Loucy (cell line): ENCODE data around the gene ATP6V1G1.

Source experiments
- H2AFZ ChIP-seq: fragments of 200-600 bp; sonication (generic); 2 replicates; pipeline ENCODE4 v1.6.0; 2016; ENCODE audit warnings: antibody characterized with exemption, mild to moderate bottlenecking, low read length, moderate library complexity
- H3F3A ChIP-seq: fragments of 200-600 bp; 2 replicates; pipeline ENCODE4 v1.6.0; 2016; ENCODE audit warnings: antibody characterized with exemption, low read depth, mild to moderate bottlenecking
- H3K27me3 ChIP-seq: fragments of 200-600 bp; sonication (generic); 2 replicates; pipeline ENCODE4 v1.6.1; 2014; ENCODE audit warnings: low read length, mild to moderate bottlenecking; ENCODE audit not compliant: insufficient read depth, poor library complexity, severe bottlenecking
- H3K36me3 ChIP-seq: fragments of 200-600 bp; sonication (generic); 2 replicates; pipeline ENCODE4 v1.6.1; 2016; ENCODE audit warnings: low read length; ENCODE audit not compliant: insufficient read depth
- H3K4me1 ChIP-seq: fragments of 200-600 bp; sonication (generic); 2 replicates; pipeline ENCODE4 v1.5.1; 2014; ENCODE audit warnings: low read length, mild to moderate bottlenecking; ENCODE audit not compliant: insufficient read depth, poor library complexity, severe bottlenecking
- H3K4me2 ChIP-seq: fragments of 200-600 bp; sonication (generic); 2 replicates; pipeline ENCODE4 v1.6.0; 2014; ENCODE audit warnings: antibody characterized with exemption, low read length, low read depth, mild to moderate bottlenecking; ENCODE audit not compliant: poor library complexity, severe bottlenecking
- H3K4me3 ChIP-seq: fragments of 200-600 bp; sonication (generic); 2 replicates; pipeline ENCODE4 v1.5.1; 2014; ENCODE audit warnings: low read length, mild to moderate bottlenecking, mixed read lengths; ENCODE audit not compliant: poor library complexity, severe bottlenecking
- H3K79me2 ChIP-seq: fragments of 200-600 bp; sonication (generic); 2 replicates; pipeline ENCODE4 v1.6.1; 2014; ENCODE audit warnings: low read length; ENCODE audit not compliant: insufficient read depth
- H3K9ac ChIP-seq: fragments of 200-600 bp; sonication (generic); 2 replicates; pipeline ENCODE4 v1.6.0; 2014; ENCODE audit warnings: mild to moderate bottlenecking, low read depth, low read length, moderate library complexity; ENCODE audit not compliant: poor library complexity, severe bottlenecking
- H3K9me2 ChIP-seq: fragments of 200-600 bp; sonication (generic); replicated peaks from 2 replicates; pipeline ENCODE4 v1.6.1; 2016; ENCODE audit warnings: low read depth, low read length, mixed read lengths
- H3K9me3 ChIP-seq: fragments of 200-600 bp; sonication (generic); 2 replicates; pipeline ENCODE4 v1.6.1; 2014; ENCODE audit warnings: mild to moderate bottlenecking, antibody characterized with exemption, low read length, low read depth; ENCODE audit not compliant: insufficient read depth
- H4K20me1 ChIP-seq: fragments of 200-600 bp; sonication (generic); 2 replicates; pipeline ENCODE4 v1.6.0; 2014; ENCODE audit warnings: antibody characterized with exemption, low read length, mild to moderate bottlenecking; ENCODE audit not compliant: insufficient read depth, poor library complexity, severe bottlenecking
- EZH2phosphoT487 ChIP-seq: fragments of 200-600 bp; IDR thresholded peaks from 2 replicates; pipeline ENCODE4 v1.6.1; 2018; ENCODE audit warnings: antibody characterized with exemption, mild to moderate bottlenecking, moderate library complexity, borderline replicate concordance
- TF ChIP-seq, protein P1 (sequence below): fragments of 200-600 bp; sonication (generic); conservative IDR thresholded peaks from 2 replicates; pipeline ENCODE4 v1.5.1; 2014; ENCODE audit warnings: mild to moderate bottlenecking, antibody characterized with exemption, low read length

Gene ATP6V1G1

GRCh38 chr9:114555696-114556095 lies 31.9 kb upstream of the ATP6V1G1 start:
- H3K4me3 ChIP-seq: no peak overlapping the region
- no peak overlapping the region for H3K4me2 ChIP-seq
- no peaks in the 10 kb centered on the region for H3K79me2 ChIP-seq
- no peaks in the 10 kb centered on the region for H4K20me1 ChIP-seq
- H3F3A ChIP-seq: no peaks in the 10 kb centered on the region
- no peak overlapping the region for H2AFZ ChIP-seq
- no peak for TF ChIP-seq EZH2phosphoT487
- TF ChIP-seq, protein P1, sequence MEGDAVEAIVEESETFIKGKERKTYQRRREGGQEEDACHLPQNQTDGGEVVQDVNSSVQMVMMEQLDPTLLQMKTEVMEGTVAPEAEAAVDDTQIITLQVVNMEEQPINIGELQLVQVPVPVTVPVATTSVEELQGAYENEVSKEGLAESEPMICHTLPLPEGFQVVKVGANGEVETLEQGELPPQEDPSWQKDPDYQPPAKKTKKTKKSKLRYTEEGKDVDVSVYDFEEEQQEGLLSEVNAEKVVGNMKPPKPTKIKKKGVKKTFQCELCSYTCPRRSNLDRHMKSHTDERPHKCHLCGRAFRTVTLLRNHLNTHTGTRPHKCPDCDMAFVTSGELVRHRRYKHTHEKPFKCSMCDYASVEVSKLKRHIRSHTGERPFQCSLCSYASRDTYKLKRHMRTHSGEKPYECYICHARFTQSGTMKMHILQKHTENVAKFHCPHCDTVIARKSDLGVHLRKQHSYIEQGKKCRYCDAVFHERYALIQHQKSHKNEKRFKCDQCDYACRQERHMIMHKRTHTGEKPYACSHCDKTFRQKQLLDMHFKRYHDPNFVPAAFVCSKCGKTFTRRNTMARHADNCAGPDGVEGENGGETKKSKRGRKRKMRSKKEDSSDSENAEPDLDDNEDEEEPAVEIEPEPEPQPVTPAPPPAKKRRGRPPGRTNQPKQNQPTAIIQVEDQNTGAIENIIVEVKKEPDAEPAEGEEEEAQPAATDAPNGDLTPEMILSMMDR: no peak
- H3K9ac ChIP-seq: no peak overlapping the region
- no peaks in the 10 kb centered on the region for H3K9me3 ChIP-seq
- no peaks in the 10 kb centered on the region for H3K4me1 ChIP-seq
- H3K36me3 ChIP-seq: no peaks in the 10 kb centered on the region
- H3K27me3 ChIP-seq: no peaks in the 10 kb centered on the region
- H3K9me2 ChIP-seq: no peaks in the 10 kb centered on the region

GRCh38 chr9:114558027-114558675 lies 29.4 kb upstream of the ATP6V1G1 start:
- H3K79me2 ChIP-seq: no peaks in the 10 kb centered on the region
- H3K36me3 ChIP-seq: no peaks in the 10 kb centered on the region
- no peak for TF ChIP-seq EZH2phosphoT487
- TF ChIP-seq, protein P1: no peak
- no peaks in the 10 kb centered on the region for H3K9me3 ChIP-seq
- H3F3A ChIP-seq: no peaks in the 10 kb centered on the region
- no peak overlapping the region for H2AFZ ChIP-seq
- H3K4me3 ChIP-seq: no peak overlapping the region
- no peak overlapping the region for H3K9ac ChIP-seq
- H3K27me3 ChIP-seq: no peaks in the 10 kb centered on the region
- no peaks in the 10 kb centered on the region for H4K20me1 ChIP-seq
- no peaks in the 10 kb centered on the region for H3K4me1 ChIP-seq
- no peaks in the 10 kb centered on the region for H3K9me2 ChIP-seq
- no peak overlapping the region for H3K4me2 ChIP-seq

DNA sequence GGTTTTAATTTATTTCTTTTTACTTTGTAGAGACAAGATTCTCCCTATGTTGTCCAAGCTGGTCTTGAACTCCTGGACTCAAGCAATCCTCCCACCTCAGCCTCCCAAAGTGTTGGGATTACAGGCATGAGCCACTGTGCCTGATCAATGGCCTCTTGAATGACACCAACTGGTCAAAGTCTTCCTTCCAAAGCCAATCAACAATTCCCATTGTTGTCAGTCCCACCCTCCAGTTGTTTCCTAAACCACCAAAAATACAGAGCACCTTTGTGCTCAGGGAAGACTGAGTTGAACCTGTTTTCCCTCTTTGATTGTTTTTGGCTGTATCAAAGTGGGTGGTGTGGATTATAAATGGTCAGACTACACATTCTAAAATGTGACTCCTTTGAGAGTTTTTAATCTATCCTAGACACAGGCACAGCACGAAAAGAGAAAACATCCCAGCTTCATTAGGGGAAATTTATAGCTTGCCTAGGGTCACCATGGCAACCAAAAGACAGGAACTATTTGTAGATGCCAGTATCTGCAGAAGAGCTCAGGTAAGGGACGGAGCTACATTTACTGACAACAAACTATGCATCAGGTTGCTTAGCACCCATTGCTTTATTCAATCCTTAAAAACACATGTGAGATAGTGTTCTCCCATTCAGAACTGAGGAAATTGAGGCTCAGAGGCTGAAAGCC lies 27.6 kb upstream of the ATP6V1G1 start:
- Histone ChIP-seq H2AFZ (no peak overlapping the region), H3K4me3 (no peak overlapping the region), H3K4me1 (no peaks in the 10 kb centered on the region), H4K20me1 (no peaks in the 10 kb centered on the region), H3F3A (no peaks in the 10 kb centered on the region), H3K9me2 (no peaks in the 10 kb centered on the region), H3K9me3 (no peaks in the 10 kb centered on the region), H3K36me3 (no peaks in the 10 kb centered on the region), H3K4me2 (no peak overlapping the region), H3K27me3 (no peaks in the 10 kb centered on the region), H3K79me2 (no peaks in the 10 kb centered on the region), H3K9ac (no peak overlapping the region)
- no peak for TF ChIP-seq EZH2phosphoT487
- TF ChIP-seq, protein P1: no peak
